Fibroblast of lung (primary cell): Measurements from ENCODE around the gene KRTAP10-12. TPM values are rescaled to one million over a fixed set of nuclear protein-coding genes. Genes with fewer than 3 reads are reported as not detected.

Experiments used
- DNase-seq, 2 donors: peaks; one replicate each; pipeline versions ENCODE4 v3.0.0 to v3.0.0-alpha.2; 2010; ENCODE audit warnings: low read depth in 2 of 2
- H2AFZ ChIP-seq: 2 replicates; pipeline ENCODE4 v1.5.1; 2012; ENCODE audit warnings: low read length, control low read depth, inconsistent platforms
- H3K27ac ChIP-seq: 2 replicates; pipeline ENCODE4 v1.5.1; 2011; ENCODE audit warnings: low read length, control low read depth; ENCODE audit not compliant: insufficient read depth
- H3K27me3 ChIP-seq: 2 replicates; pipeline ENCODE4 v1.5.1; 2011; ENCODE audit warnings: mild to moderate bottlenecking, low read length; ENCODE audit not compliant: control insufficient read depth, insufficient read depth
- H3K36me3 ChIP-seq: 2 replicates; pipeline ENCODE4 v1.5.1; 2011; ENCODE audit warnings: low read length; ENCODE audit not compliant: control insufficient read depth, insufficient read depth
- H3K4me1 ChIP-seq: 2 replicates; pipeline ENCODE4 v1.5.1; 2011; ENCODE audit warnings: low read length; ENCODE audit not compliant: control insufficient read depth, insufficient read depth; ENCODE audit errors: extremely low read depth
- H3K4me2 ChIP-seq: 2 replicates; pipeline ENCODE4 v1.5.1; 2011; ENCODE audit warnings: low read length, control low read depth; ENCODE audit not compliant: insufficient read depth; ENCODE audit errors: extremely low read depth
- H3K4me3 ChIP-seq, 4 experiments: fragments of 200-600 bp in 1 of 4; sonication (generic) in 1 of 4; replicated peaks in 1 of 4; 2 replicates each; pipeline ENCODE4 v1.5.1; 2011 to 2016; ENCODE audit warnings: low read length in 4 of 4, low read depth in 3 of 4, mild to moderate bottlenecking in 3 of 4, control low read depth in 2 of 4, inconsistent platforms in 1 of 4, mixed read lengths in 1 of 4; ENCODE audit not compliant: insufficient read depth in 1 of 4; ENCODE audit errors: control extremely low read depth in 1 of 4
- H3K79me2 ChIP-seq: 2 replicates; pipeline ENCODE4 v1.5.1; 2012; ENCODE audit warnings: mild to moderate bottlenecking, low read length, inconsistent platforms; ENCODE audit not compliant: control insufficient read depth, insufficient read depth
- H3K9ac ChIP-seq: 2 replicates; pipeline ENCODE4 v1.5.1; 2011; ENCODE audit warnings: mild to moderate bottlenecking, low read length, control low read depth; ENCODE audit not compliant: insufficient read depth
- H3K9me3 ChIP-seq: 2 replicates; pipeline ENCODE4 v1.5.1; 2012; ENCODE audit warnings: low read depth, low read length; ENCODE audit not compliant: control insufficient read depth, insufficient read depth
- H4K20me1 ChIP-seq: 2 replicates; pipeline ENCODE4 v1.5.1; 2011; ENCODE audit warnings: low read length; ENCODE audit not compliant: control insufficient read depth, insufficient read depth; ENCODE audit errors: extremely low read depth
- EZH2 ChIP-seq: IDR thresholded peaks from 2 replicates; pipeline ENCODE4 v1.5.1; 2012; ENCODE audit warnings: low read length, control low read depth, mild to moderate bottlenecking; ENCODE audit errors: missing control alignments
- polyA plus RNA-seq, 2 donors: library from polyadenylated mRNA; depleted of rRNA in 1 of 2; stranded (reverse) in 1 of 2; unstranded in 1 of 2; fragments of >200 nt; gene quantifications; 2 replicates each; pipeline ENCODE4 v1.2.1, GENCODE V29; 2011 to 2012; ENCODE audit warnings: missing spikeins in 1 of 2
- total RNA-seq: library from RNA; depleted of rRNA; stranded (reverse); fragments of >200 nt; gene quantifications from 2 replicates; pipeline ENCODE4 v1.2.1, GENCODE V29; 2014
- TF ChIP-seq, protein P1 (sequence below), 2 donors: IDR thresholded peaks in 1 of 2; conservative IDR thresholded peaks in 1 of 2; 1 replicate in 1 of 2; 2 replicates in 1 of 2; pipeline ENCODE4 v1.5.1; 2011 to 2012; ENCODE audit warnings: low read length in 2 of 2, control low read depth in 1 of 2, inconsistent platforms in 1 of 2, low read depth in 1 of 2, mild to moderate bottlenecking in 1 of 2

KRTAP10-12 gene
- total and polyA plus RNA-seq, 2 donors (not counting 1 experiment from before 2014, with no cell fraction given) = not detected

DNA sequence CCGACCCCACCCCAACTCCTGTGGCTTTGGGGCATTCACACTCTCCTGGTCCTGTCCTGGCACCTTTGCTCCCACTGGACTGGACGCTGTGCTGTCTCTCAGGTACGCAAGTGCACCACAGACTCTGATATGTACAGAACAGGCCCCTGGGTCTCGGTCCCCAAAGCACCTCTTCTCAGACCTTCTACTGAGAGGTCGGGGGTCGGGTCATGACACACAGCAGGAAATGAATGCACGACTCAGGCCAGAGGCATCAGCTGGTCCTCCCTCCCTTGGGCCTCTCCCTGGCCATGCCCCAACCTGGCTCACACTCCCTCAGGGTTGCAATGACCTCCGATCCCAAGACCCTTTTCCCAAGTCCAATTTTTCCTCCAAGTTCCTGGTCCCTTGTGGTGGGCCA lies 1.8 kb upstream of the KRTAP10-12 start:
- no peak for TF ChIP-seq EZH2
- TF ChIP-seq, protein P1, sequence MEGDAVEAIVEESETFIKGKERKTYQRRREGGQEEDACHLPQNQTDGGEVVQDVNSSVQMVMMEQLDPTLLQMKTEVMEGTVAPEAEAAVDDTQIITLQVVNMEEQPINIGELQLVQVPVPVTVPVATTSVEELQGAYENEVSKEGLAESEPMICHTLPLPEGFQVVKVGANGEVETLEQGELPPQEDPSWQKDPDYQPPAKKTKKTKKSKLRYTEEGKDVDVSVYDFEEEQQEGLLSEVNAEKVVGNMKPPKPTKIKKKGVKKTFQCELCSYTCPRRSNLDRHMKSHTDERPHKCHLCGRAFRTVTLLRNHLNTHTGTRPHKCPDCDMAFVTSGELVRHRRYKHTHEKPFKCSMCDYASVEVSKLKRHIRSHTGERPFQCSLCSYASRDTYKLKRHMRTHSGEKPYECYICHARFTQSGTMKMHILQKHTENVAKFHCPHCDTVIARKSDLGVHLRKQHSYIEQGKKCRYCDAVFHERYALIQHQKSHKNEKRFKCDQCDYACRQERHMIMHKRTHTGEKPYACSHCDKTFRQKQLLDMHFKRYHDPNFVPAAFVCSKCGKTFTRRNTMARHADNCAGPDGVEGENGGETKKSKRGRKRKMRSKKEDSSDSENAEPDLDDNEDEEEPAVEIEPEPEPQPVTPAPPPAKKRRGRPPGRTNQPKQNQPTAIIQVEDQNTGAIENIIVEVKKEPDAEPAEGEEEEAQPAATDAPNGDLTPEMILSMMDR (conservative IDR thresholded peaks at IDR 0.05 in 1 of 2, IDR thresholded peaks at IDR 0.05 in 1 of 2; ENCODE audit: low read depth in 1 of 2, low read length in 2 of 2) = no peak
- no peak overlapping the region for H3K9ac ChIP-seq
- no peaks in the 10 kb centered on the region for H3K9me3 ChIP-seq
- no peaks in the 10 kb centered on the region for H3K4me1 ChIP-seq
- H3K27me3 ChIP-seq = peaks cover 5% of the 10 kb centered on the region
- no peak for DNase-seq
- no peak overlapping the region for H3K4me2 ChIP-seq
- H3K79me2 ChIP-seq = no peaks in the 10 kb centered on the region
- H4K20me1 ChIP-seq = no peaks in the 10 kb centered on the region
- H3K36me3 ChIP-seq = no peaks in the 10 kb centered on the region
- no peak overlapping the region for H3K4me3 ChIP-seq
- no peak overlapping the region for H2AFZ ChIP-seq
- no peak overlapping the region for H3K27ac ChIP-seq

DNA sequence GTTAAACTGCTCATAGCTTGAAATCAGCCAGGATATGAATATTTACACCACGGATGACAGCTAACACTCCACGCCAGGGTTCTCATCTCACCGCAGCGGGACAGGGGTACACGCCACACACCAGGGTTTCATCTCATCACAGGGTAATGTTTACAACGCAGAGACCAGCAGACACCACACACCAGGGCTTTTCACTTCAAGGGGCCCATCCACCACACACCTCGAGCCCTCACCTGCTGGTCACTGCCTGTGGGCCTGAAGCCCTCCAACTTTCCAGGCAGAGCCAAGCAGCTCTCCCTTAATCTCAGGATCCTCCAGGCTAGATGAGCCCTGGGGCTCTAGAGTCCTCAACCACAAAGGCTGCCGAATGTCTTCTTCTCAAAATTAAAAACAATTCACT lies 1.3 kb upstream of the KRTAP10-12 start:
- H3K4me1 ChIP-seq = no peaks in the 10 kb centered on the region
- H3K9ac ChIP-seq = no peak overlapping the region
- peaks cover 5% of the 10 kb centered on the region for H3K27me3 ChIP-seq
- no peaks in the 10 kb centered on the region for H3K9me3 ChIP-seq
- TF ChIP-seq, protein P1 (conservative IDR thresholded peaks at IDR 0.05 in 1 of 2, IDR thresholded peaks at IDR 0.05 in 1 of 2; ENCODE audit: low read depth in 1 of 2, low read length in 2 of 2) = no peak
- no peak for TF ChIP-seq EZH2
- no peaks in the 10 kb centered on the region for H3K79me2 ChIP-seq
- no peak overlapping the region for H2AFZ ChIP-seq
- no peak for DNase-seq
- no peak overlapping the region for H3K4me3 ChIP-seq
- no peaks in the 10 kb centered on the region for H3K36me3 ChIP-seq
- no peak overlapping the region for H3K4me2 ChIP-seq
- H3K27ac ChIP-seq = no peak overlapping the region
- no peaks in the 10 kb centered on the region for H4K20me1 ChIP-seq

DNA sequence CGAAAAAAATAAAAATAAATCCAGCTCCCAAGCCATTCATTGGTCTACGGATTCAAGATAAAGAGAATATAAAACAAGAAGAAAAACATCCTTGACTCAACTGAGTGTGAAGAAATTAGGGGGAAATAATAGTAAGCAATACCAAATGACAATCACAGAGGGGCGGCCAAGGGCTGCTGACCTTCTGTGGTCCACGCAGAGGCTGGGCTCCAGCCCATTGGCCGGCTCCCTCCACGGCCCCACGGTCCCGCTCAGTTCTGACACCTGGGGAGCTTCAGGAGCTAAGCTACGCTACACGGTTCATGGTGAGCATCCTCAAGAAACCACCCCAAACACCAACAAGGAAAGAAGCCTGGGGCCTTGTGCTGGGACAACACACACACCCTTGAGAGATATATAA lies 400 bp upstream of the KRTAP10-12 start:
- H3K27ac ChIP-seq = no peak overlapping the region
- H3K36me3 ChIP-seq = no peaks in the 10 kb centered on the region
- no peaks in the 10 kb centered on the region for H3K79me2 ChIP-seq
- no peak for DNase-seq
- no peak overlapping the region for H3K4me3 ChIP-seq
- TF ChIP-seq, protein P1 (conservative IDR thresholded peaks at IDR 0.05 in 1 of 2, IDR thresholded peaks at IDR 0.05 in 1 of 2; ENCODE audit: low read depth in 1 of 2, low read length in 2 of 2) = no peak
- no peak for TF ChIP-seq EZH2
- no peaks in the 10 kb centered on the region for H4K20me1 ChIP-seq
- no peak overlapping the region for H3K9ac ChIP-seq
- no peaks in the 10 kb centered on the region for H3K9me3 ChIP-seq
- H2AFZ ChIP-seq = no peak overlapping the region
- no peaks in the 10 kb centered on the region for H3K4me1 ChIP-seq
- peaks cover 5% of the 10 kb centered on the region for H3K27me3 ChIP-seq
- no peak overlapping the region for H3K4me2 ChIP-seq
